OCI-LY3 (cell line): Measurements from ENCODE around the gene AOAH.
"Not testable (repeated sequence)": the region's sequence is repeated elsewhere in the genome, so short reads cannot be mapped to it uniquely, and the experiment has no call there.

Experiments
- H2AFZ ChIP-seq: fragments of 200-600, 300-600 bp; shearing (Covaris generic); 2 replicates; pipeline ENCODE4 v1.6.0; 2014; ENCODE audit warnings: antibody characterized with exemption, low read depth, low read length
- H3K27ac ChIP-seq: fragments of 200-600, 300-600 bp; sonication (generic); 2 replicates; pipeline ENCODE4 v1.5.1; 2014; ENCODE audit warnings: mild to moderate bottlenecking, low read length, moderate library complexity, mixed read lengths
- H3K27me3 ChIP-seq: fragments of 200-600, 300-600 bp; sonication (generic); 2 replicates; pipeline ENCODE4 v1.6.1; 2014; ENCODE audit warnings: low read depth, low read length, mixed read lengths
- H3K36me3 ChIP-seq: fragments of 200-600, 300-600 bp; sonication (generic); replicated peaks from 2 replicates; pipeline ENCODE3; 2014; ENCODE audit warnings: low read depth, low read length, mixed read lengths
- H3K4me1 ChIP-seq: fragments of 300-600, 200-600 bp; sonication (generic); 2 replicates; pipeline ENCODE4 v1.6.1; 2014; ENCODE audit warnings: low read length, mixed read lengths
- H3K4me2 ChIP-seq: fragments of 200-600, 300-600 bp; sonication (generic); 2 replicates; pipeline ENCODE4 v1.6.1; 2014; ENCODE audit warnings: low read length, mixed read lengths
- H3K4me3 ChIP-seq: fragments of 300-600, 200-600 bp; sonication (generic); 2 replicates; pipeline ENCODE4 v1.5.1; 2014; ENCODE audit warnings: antibody characterized with exemption, mild to moderate bottlenecking, low read length, moderate library complexity
- H3K79me2 ChIP-seq: fragments of 300-600, 200-600 bp; shearing (Covaris generic); 2 replicates; pipeline ENCODE4 v1.6.1; 2014; ENCODE audit warnings: mild to moderate bottlenecking, low read length, mixed read lengths
- H3K9ac ChIP-seq: fragments of 300-600, 200-600 bp; shearing (Covaris generic); 2 replicates; pipeline ENCODE4 v1.6.0; 2014; ENCODE audit warnings: mild to moderate bottlenecking, low read length, moderate library complexity
- H3K9me3 ChIP-seq: fragments of 200-600, 300-600 bp; shearing (Covaris generic); 2 replicates; pipeline ENCODE4 v1.6.1; 2014; ENCODE audit warnings: low read length, mixed read lengths; ENCODE audit not compliant: insufficient read depth
- H4K20me1 ChIP-seq: fragments of 200-600, 300-600 bp; sonication (generic); 2 replicates; pipeline ENCODE4 v1.6.1; 2016; ENCODE audit warnings: low read length, mixed read lengths; ENCODE audit not compliant: insufficient read depth
- CTCF ChIP-seq: fragments of 200-600, 300-600 bp; sonication (generic); IDR thresholded peaks from 2 replicates; pipeline ENCODE4 v1.5.1; 2014; ENCODE audit warnings: antibody characterized with exemption, low read length, low read depth
- EZH2phosphoT487 ChIP-seq: fragments of 200-600 bp; shearing (Covaris generic); IDR thresholded peaks from 2 replicates; pipeline ENCODE4 v1.6.1; 2018; ENCODE audit warnings: antibody characterized with exemption, mixed run types, low read depth

Gene AOAH

GRCh38 chr7:36496576-36496975, 227.7 kb downstream of the AOAH start:
- H4K20me1 ChIP-seq: no peaks in the 10 kb centered on the region
- peaks cover 35% of the 10 kb centered on the region for H3K27me3 ChIP-seq
- no peak overlapping the region for H3K4me3 ChIP-seq
- H2AFZ ChIP-seq: no peak overlapping the region
- peaks cover 4% of the 10 kb centered on the region; the same call in 1 of the 2 replicates for H3K4me1 ChIP-seq
- no peaks in the 10 kb centered on the region for H3K9me3 ChIP-seq
- no peak overlapping the region for H3K9ac ChIP-seq
- no peak overlapping the region for H3K27ac ChIP-seq
- H3K36me3 ChIP-seq: no peaks in the 10 kb centered on the region
- H3K79me2 ChIP-seq: no peaks in the 10 kb centered on the region
- no peak overlapping the region for H3K4me2 ChIP-seq
- TF ChIP-seq EZH2phosphoT487: no peak
- no peak for TF ChIP-seq CTCF

GRCh38 chr7:36491317-36491716, 233.0 kb downstream of the AOAH start:
- Histone ChIP-seq H3K36me3 (no peaks in the 10 kb centered on the region), H3K27ac (no peak overlapping the region), H3K9ac (no peak overlapping the region), H3K79me2 (no peaks in the 10 kb centered on the region), H4K20me1 (no peaks in the 10 kb centered on the region), H3K4me1 (no peaks in the 10 kb centered on the region), H2AFZ (no peak overlapping the region), H3K27me3 (peaks cover 47% of the 10 kb centered on the region), H3K4me3 (no peak overlapping the region), H3K9me3 (no peaks in the 10 kb centered on the region), H3K4me2 (no peak overlapping the region)
- no peak for TF ChIP-seq EZH2phosphoT487
- no peak for TF ChIP-seq CTCF

GRCh38 chr7:36490419-36490830, 233.9 kb downstream of the AOAH start:
- Histone ChIP-seq H3K27me3 (peaks cover 51% of the 10 kb centered on the region), H4K20me1 (no peaks in the 10 kb centered on the region), H3K9me3 (no peaks in the 10 kb centered on the region), H2AFZ (no peak overlapping the region), H3K9ac (no peak overlapping the region), H3K27ac (no peak overlapping the region), H3K4me3 (no peak overlapping the region), H3K36me3 (no peaks in the 10 kb centered on the region), H3K4me1 (no peaks in the 10 kb centered on the region), H3K4me2 (no peak overlapping the region), H3K79me2 (no peaks in the 10 kb centered on the region)
- TF ChIP-seq CTCF (no peak), EZH2phosphoT487 (no peak)

GRCh38 chr7:36488672-36489071, 235.6 kb downstream of the AOAH start:
- H3K9ac ChIP-seq, H3K36me3 ChIP-seq, H3K79me2 ChIP-seq, H3K9me3 ChIP-seq, H3K4me2 ChIP-seq, H3K27ac ChIP-seq, H3K4me3 ChIP-seq, H3K4me1 ChIP-seq, H2AFZ ChIP-seq, H4K20me1 ChIP-seq: not testable (repeated sequence)
- H3K27me3 ChIP-seq: peaks cover 46% of the 10 kb centered on the region
